Measurements from ENCODE around the gene SPDYE6. TPM values are rescaled to one million over a fixed set of nuclear protein-coding genes. Genes with fewer than 3 reads are reported as not detected.

SPDYE6 gene
- total and polyA plus RNA-seq, 2 of the 4 experiments (the other 2 are of a cell fraction): not detected

- Histone ChIP-seq H2AK9ac (replicated peaks; ENCODE audit: low read depth, low read length, poor library complexity) (no peak overlapping the region), H3K9ac (ENCODE audit: low read depth, low read length) (no peak overlapping the region), H3K9me3 (ENCODE audit: control insufficient read depth, insufficient read depth, low read length) (no peaks in the 10 kb centered on the region), H2AK5ac (ENCODE audit: low read depth, low read length) (no peak overlapping the region), H2AFZ (replicated peaks; ENCODE audit: low read length, poor library complexity) (no peak overlapping the region), H2BK15ac (ENCODE audit: low read depth, low read length) (no peak overlapping the region), H4K20me1 (ENCODE audit: insufficient read depth, low read length) (no peaks in the 10 kb centered on the region), H3K18ac (ENCODE audit: low read depth, low read length) (no peak overlapping the region), H3K23ac (ENCODE audit: low read depth, low read length) (no peak overlapping the region), H3K14ac (replicated peaks; ENCODE audit: low read depth, low read length) (no peak overlapping the region), H3K4me2 (ENCODE audit: low read depth, low read length) (no peak overlapping the region), H3K4me1 (ENCODE audit: control insufficient read depth, insufficient read depth, low read length) (no peaks in the 10 kb centered on the region), H3K4me3 (ENCODE audit: insufficient read depth, low read depth, low read length) (no peak overlapping the region), H2BK120ac (ENCODE audit: low read depth, low read length) (no peak overlapping the region), H3K27me3 (ENCODE audit: control insufficient read depth, insufficient read depth, low read length) (no peaks in the 10 kb centered on the region), H4K91ac (ENCODE audit: insufficient read depth, low read depth, low read length) (no peak overlapping the region), H2BK5ac (ENCODE audit: low read depth, low read length, poor library complexity, severe bottlenecking) (no peak overlapping the region), H3K79me1 (ENCODE audit: low read depth in 1 of 2, low read length in 2 of 2) (peaks cover 19 to 25% of the 10 kb centered on the region in 2 experiments), H3K9me1 (ENCODE audit: insufficient read depth, low read length) (no peaks in the 10 kb centered on the region), H4K5ac (ENCODE audit: low read depth, low read length) (no peak overlapping the region), H3K36me3 (ENCODE audit: control insufficient read depth, insufficient read depth, low read length) (peaks cover 60% of the 10 kb centered on the region), H3K56ac (ENCODE audit: extremely low read depth, insufficient read depth, low read length) (no peak overlapping the region), H3K4ac (ENCODE audit: low read depth, low read length) (no peak overlapping the region), H4K8ac (ENCODE audit: low read depth in 2 of 2, low read length in 2 of 2) (no peak overlapping the region), H3K27ac (ENCODE audit: insufficient read depth, low read length) (no peak overlapping the region), H2BK20ac (ENCODE audit: low read depth, low read length) (no peak overlapping the region)
- dilution Hi-C loops (cut with HindIII; ENCODE audit: low sequenced_read_pairs, unreplicated experiment): no loop called here
- TF ChIP-seq, protein P1, sequence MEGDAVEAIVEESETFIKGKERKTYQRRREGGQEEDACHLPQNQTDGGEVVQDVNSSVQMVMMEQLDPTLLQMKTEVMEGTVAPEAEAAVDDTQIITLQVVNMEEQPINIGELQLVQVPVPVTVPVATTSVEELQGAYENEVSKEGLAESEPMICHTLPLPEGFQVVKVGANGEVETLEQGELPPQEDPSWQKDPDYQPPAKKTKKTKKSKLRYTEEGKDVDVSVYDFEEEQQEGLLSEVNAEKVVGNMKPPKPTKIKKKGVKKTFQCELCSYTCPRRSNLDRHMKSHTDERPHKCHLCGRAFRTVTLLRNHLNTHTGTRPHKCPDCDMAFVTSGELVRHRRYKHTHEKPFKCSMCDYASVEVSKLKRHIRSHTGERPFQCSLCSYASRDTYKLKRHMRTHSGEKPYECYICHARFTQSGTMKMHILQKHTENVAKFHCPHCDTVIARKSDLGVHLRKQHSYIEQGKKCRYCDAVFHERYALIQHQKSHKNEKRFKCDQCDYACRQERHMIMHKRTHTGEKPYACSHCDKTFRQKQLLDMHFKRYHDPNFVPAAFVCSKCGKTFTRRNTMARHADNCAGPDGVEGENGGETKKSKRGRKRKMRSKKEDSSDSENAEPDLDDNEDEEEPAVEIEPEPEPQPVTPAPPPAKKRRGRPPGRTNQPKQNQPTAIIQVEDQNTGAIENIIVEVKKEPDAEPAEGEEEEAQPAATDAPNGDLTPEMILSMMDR (conservative IDR thresholded peaks at IDR 0.05; ENCODE audit: low read depth, low read length): no peak
- no peak for TF ChIP-seq MXI1 (IDR thresholded peaks at IDR 0.05; ENCODE audit: borderline replicate concordance, low read depth, low read length)
- no peak for TF ChIP-seq NFE2L2 (IDR thresholded peaks at IDR 0.05; ENCODE audit: low read depth, low read length)
- TF ChIP-seq POLR2A (IDR thresholded peaks at IDR 0.05; ENCODE audit: low read depth, low read length): no peak
- TF ChIP-seq SMC3 (IDR thresholded peaks at IDR 0.05; ENCODE audit: low read depth, low read length): no peak
- no peak for TF ChIP-seq ELK1 (IDR thresholded peaks at IDR 0.05; ENCODE audit: borderline replicate concordance, low read depth, low read length)
- no peak for TF ChIP-seq RAD21 (IDR thresholded peaks at IDR 0.05; ENCODE audit: low read length)
- ATAC-seq (ENCODE audit: low read depth): no peak
- WGBS, 2 experiments (ENCODE audit: extremely low coverage in 2 of 2, insufficient read length in 1 of 2): 100% methylated on average over 2 of the region's 3 CpGs; no CpG with 5 or more reads in 1 of the 2 experiments
- DNase-seq: no peak
- in situ Hi-C loops (cut with MboI; ENCODE audit: low sequenced_read_pairs): no loop called here
- ChIA-PET CTCF (interaction anchor here (1.4 kb wide), 1 partner anchor 9 kb away, joined by 5 read pairs; no protein-coding TSS in a partner anchor), POLR2A (ENCODE audit: unreplicated experiment) (no interaction called here)
- intact Hi-C loops (cut with micrococcal nuclease): no loop called here
- BruUV-seq (replicated peaks): no TSS peak
These were observed 47.3 kb upstream of the SPDYE6 start for GRCh38 chr7:102403563-102403962.

All from IMR-90 (cell line).